WTC11 (cell line): ENCODE measurements around the gene FREM1. TPM values are rescaled to one million over a fixed set of nuclear protein-coding genes. Genes with fewer than 3 reads are reported as not detected.

Experiments used
- ATAC-seq: fragments of 200-7000 bp; cut with Tn5 transposase; 2 replicates; pipeline ENCODE4 v1.10.0; 2021; ENCODE audit warnings: mild to moderate bottlenecking, moderate library complexity
- CTCF ChIA-PET: fragments of 300-600 bp; sonication (Branson Sonifier 250); formaldehyde crosslinking; loops from one replicate; lab custom pipeline; 2021; ENCODE audit warnings: antibody characterized with exemption; lab: Charles Lee
- POLR2A ChIA-PET: fragments of 350-600 bp; sonication (Branson Sonifier 250); formaldehyde crosslinking; loops from one replicate; lab custom pipeline; 2021; ENCODE audit warnings: antibody characterized with exemption; lab: Charles Lee
- DNase-seq: peaks from one replicate; pipeline ENCODE4 v3.0.0; 2021; ENCODE audit warnings: low spot score
- H3K27ac Mint-ChIP-seq: 2 replicates; pipeline ENCODE4 v1.8.0; 2021; ENCODE audit warnings: mixed read lengths
- H3K27me3 Mint-ChIP-seq: 2 replicates; pipeline ENCODE4 v1.8.0; 2021; ENCODE audit warnings: low read depth, mild to moderate bottlenecking, moderate library complexity, mixed read lengths
- H3K36me3 Mint-ChIP-seq: 2 replicates; pipeline ENCODE4 v1.8.0; 2021; ENCODE audit warnings: mixed read lengths
- H3K4me1 Mint-ChIP-seq: 2 replicates; pipeline ENCODE4 v1.8.0; 2022; ENCODE audit warnings: mixed read lengths
- H3K4me3 Mint-ChIP-seq: 2 replicates; pipeline ENCODE4 v1.8.0; 2021; ENCODE audit warnings: mild to moderate bottlenecking, moderate library complexity, mixed read lengths
- H3K9me3 Mint-ChIP-seq: 2 replicates; pipeline ENCODE4 v1.8.0; 2021; ENCODE audit warnings: mixed read lengths
- CBFB ChIP-seq: sonication (generic); formaldehyde crosslinking; IDR thresholded peaks from 2 replicates; pipeline ENCODE4 v1.8.1; 2022; ENCODE audit warnings: mild to moderate bottlenecking, low read depth, missing genetic modification reagents
- ELF4 ChIP-seq: sonication (generic); formaldehyde crosslinking; IDR thresholded peaks from 2 replicates; pipeline ENCODE4 v1.8.1; 2022; ENCODE audit warnings: low read depth, mild to moderate bottlenecking, moderate library complexity, missing genetic modification reagents
- EMX1 ChIP-seq: fragments of 250-450 bp; sonication (Bioruptor Pico); IDR thresholded peaks from 2 replicates; pipeline ENCODE4 v1.8.0; 2021; ENCODE audit warnings: mild to moderate bottlenecking
- FOXP1 ChIP-seq: sonication (generic); formaldehyde crosslinking; IDR thresholded peaks from 2 replicates; pipeline ENCODE4 v1.8.0; 2022; ENCODE audit warnings: missing genetic modification reagents, mild to moderate bottlenecking, moderate library complexity, borderline replicate concordance
- GRHL2 ChIP-seq: fragments of 250-450 bp; sonication (Bioruptor Pico); IDR thresholded peaks from 2 replicates; pipeline ENCODE4 v1.8.0; 2022; ENCODE audit warnings: mild to moderate bottlenecking, moderate library complexity; ENCODE audit not compliant: insufficient replicate concordance, severe bottlenecking
- GTF2I ChIP-seq: fragments of 250-450 bp; sonication (Bioruptor Pico); conservative IDR thresholded peaks from 2 replicates; pipeline ENCODE4 v1.4.0; 2021; ENCODE audit warnings: mild to moderate bottlenecking
- JUN ChIP-seq: sonication (generic); formaldehyde crosslinking; IDR thresholded peaks from 2 replicates; pipeline ENCODE4 v1.8.0; 2023; ENCODE audit warnings: mild to moderate bottlenecking, missing genetic modification reagents
- MYBL2 ChIP-seq: sonication (generic); formaldehyde crosslinking; IDR thresholded peaks from 2 replicates; pipeline ENCODE4 v1.8.1; 2023; ENCODE audit warnings: mild to moderate bottlenecking, moderate library complexity, missing genetic modification reagents
- RELA ChIP-seq: sonication (generic); formaldehyde crosslinking; IDR thresholded peaks from 2 replicates; pipeline ENCODE4 v1.8.1; 2022; ENCODE audit warnings: missing genetic modification reagents, mild to moderate bottlenecking, borderline replicate concordance
- SOX15 ChIP-seq: fragments of 250-450 bp; sonication (Bioruptor Pico); IDR thresholded peaks from 2 replicates; pipeline ENCODE4 v1.9.0; 2021; ENCODE audit warnings: mild to moderate bottlenecking
- SP1 ChIP-seq: sonication (generic); formaldehyde crosslinking; conservative IDR thresholded peaks from 2 replicates; pipeline ENCODE4 v1.8.1; 2022; ENCODE audit warnings: missing genetic modification reagents
- TEAD4 ChIP-seq: sonication (generic); formaldehyde crosslinking; IDR thresholded peaks from 2 replicates; pipeline ENCODE4 v1.8.0; 2022; ENCODE audit warnings: mild to moderate bottlenecking, missing genetic modification reagents
- ZNF121 ChIP-seq: sonication (generic); formaldehyde crosslinking; IDR thresholded peaks from 2 replicates; pipeline ENCODE4 v1.8.0; 2023; ENCODE audit warnings: missing genetic modification reagents
- ZNF263 ChIP-seq: sonication (generic); formaldehyde crosslinking; IDR thresholded peaks from 2 replicates; pipeline ENCODE4 v1.8.1; 2022; ENCODE audit warnings: low read depth, mild to moderate bottlenecking, moderate library complexity, missing genetic modification reagents
- total RNA-seq: library from RNA; stranded (reverse); gene quantifications from 3 replicates; pipeline ENCODE4 v1.2.3, GENCODE V29; 2021
- TF ChIP-seq, protein P1 (sequence below): sonication (generic); formaldehyde crosslinking; IDR thresholded peaks from 2 replicates; pipeline ENCODE4 v1.8.0; 2023; ENCODE audit warnings: mild to moderate bottlenecking, missing genetic modification reagents
- TF ChIP-seq, protein P2 (sequence below): sonication (generic); formaldehyde crosslinking; IDR thresholded peaks from 2 replicates; pipeline ENCODE4 v1.8.0; 2023; ENCODE audit warnings: missing genetic modification reagents
- TF ChIP-seq, protein P3 (sequence below): sonication (generic); formaldehyde crosslinking; IDR thresholded peaks from 2 replicates; pipeline ENCODE4 v1.8.1; 2022; ENCODE audit warnings: low read depth, missing genetic modification reagents, borderline replicate concordance
- TF ChIP-seq, protein P4 (sequence below): fragments of 250-450 bp; sonication (Bioruptor Pico); IDR thresholded peaks from 2 replicates; pipeline ENCODE4 v1.9.0; 2021; ENCODE audit warnings: mild to moderate bottlenecking
- TF ChIP-seq, protein P5 (sequence below): fragments of 250-450 bp; sonication (Bioruptor Pico); IDR thresholded peaks from 2 replicates; pipeline ENCODE4 v1.9.0; 2021; ENCODE audit warnings: mild to moderate bottlenecking, borderline replicate concordance

The FREM1 gene
- total RNA-seq, 1 experiment from 2014 or later: 2.8 TPM

DNA sequence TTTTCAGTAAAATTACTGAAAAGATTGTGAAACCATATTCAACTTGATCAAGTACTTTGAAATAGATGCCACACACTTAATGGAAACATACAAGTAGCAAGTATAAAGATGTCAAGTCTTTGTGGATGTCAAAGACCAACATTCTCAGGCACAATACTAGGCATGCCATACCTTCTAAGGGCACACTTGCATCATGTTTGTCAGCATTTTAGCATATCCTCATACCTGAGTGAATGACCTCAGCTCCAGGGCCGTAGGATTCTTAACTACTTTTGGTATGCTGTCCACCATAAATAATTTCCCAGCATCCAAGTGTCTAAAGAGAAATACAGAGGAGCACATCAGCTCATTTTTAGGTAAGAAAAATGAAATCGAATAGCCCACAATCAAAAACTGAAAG, 86.4 kb downstream of the FREM1 start:
- Mint-ChIP-seq H3K27ac (no peak overlapping the region), H3K4me3 (no peak overlapping the region), H3K4me1 (no peaks in the 10 kb centered on the region), H3K9me3 (peaks cover 6% of the 10 kb centered on the region; the same call in 1 of the 2 replicates), H3K36me3 (no peaks in the 10 kb centered on the region), H3K27me3 (no peaks in the 10 kb centered on the region)
- ChIA-PET POLR2A (no interaction called here), CTCF (no interaction called here)
- DNase-seq (no peak), ATAC-seq (no peak)
- TF ChIP-seq, protein P1, sequence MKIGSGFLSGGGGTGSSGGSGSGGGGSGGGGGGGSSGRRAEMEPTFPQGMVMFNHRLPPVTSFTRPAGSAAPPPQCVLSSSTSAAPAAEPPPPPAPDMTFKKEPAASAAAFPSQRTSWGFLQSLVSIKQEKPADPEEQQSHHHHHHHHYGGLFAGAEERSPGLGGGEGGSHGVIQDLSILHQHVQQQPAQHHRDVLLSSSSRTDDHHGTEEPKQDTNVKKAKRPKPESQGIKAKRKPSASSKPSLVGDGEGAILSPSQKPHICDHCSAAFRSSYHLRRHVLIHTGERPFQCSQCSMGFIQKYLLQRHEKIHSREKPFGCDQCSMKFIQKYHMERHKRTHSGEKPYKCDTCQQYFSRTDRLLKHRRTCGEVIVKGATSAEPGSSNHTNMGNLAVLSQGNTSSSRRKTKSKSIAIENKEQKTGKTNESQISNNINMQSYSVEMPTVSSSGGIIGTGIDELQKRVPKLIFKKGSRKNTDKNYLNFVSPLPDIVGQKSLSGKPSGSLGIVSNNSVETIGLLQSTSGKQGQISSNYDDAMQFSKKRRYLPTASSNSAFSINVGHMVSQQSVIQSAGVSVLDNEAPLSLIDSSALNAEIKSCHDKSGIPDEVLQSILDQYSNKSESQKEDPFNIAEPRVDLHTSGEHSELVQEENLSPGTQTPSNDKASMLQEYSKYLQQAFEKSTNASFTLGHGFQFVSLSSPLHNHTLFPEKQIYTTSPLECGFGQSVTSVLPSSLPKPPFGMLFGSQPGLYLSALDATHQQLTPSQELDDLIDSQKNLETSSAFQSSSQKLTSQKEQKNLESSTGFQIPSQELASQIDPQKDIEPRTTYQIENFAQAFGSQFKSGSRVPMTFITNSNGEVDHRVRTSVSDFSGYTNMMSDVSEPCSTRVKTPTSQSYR: no peak
- no peak for TF ChIP-seq ZNF263 (CRISPR knock-in tag)
- TF ChIP-seq, protein P2, sequence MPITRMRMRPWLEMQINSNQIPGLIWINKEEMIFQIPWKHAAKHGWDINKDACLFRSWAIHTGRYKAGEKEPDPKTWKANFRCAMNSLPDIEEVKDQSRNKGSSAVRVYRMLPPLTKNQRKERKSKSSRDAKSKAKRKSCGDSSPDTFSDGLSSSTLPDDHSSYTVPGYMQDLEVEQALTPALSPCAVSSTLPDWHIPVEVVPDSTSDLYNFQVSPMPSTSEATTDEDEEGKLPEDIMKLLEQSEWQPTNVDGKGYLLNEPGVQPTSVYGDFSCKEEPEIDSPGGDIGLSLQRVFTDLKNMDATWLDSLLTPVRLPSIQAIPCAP (CRISPR knock-in tag): no peak
- TF ChIP-seq, protein P3, sequence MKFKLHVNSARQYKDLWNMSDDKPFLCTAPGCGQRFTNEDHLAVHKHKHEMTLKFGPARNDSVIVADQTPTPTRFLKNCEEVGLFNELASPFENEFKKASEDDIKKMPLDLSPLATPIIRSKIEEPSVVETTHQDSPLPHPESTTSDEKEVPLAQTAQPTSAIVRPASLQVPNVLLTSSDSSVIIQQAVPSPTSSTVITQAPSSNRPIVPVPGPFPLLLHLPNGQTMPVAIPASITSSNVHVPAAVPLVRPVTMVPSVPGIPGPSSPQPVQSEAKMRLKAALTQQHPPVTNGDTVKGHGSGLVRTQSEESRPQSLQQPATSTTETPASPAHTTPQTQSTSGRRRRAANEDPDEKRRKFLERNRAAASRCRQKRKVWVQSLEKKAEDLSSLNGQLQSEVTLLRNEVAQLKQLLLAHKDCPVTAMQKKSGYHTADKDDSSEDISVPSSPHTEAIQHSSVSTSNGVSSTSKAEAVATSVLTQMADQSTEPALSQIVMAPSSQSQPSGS (CRISPR knock-in tag): no peak
- no peak for TF ChIP-seq FOXP1 (CRISPR knock-in tag)
- TF ChIP-seq GTF2I: no peak
- TF ChIP-seq MYBL2 (CRISPR knock-in tag): no peak
- TF ChIP-seq, protein P4, sequence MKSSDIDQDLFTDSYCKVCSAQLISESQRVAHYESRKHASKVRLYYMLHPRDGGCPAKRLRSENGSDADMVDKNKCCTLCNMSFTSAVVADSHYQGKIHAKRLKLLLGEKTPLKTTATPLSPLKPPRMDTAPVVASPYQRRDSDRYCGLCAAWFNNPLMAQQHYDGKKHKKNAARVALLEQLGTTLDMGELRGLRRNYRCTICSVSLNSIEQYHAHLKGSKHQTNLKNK: no peak
- no peak for TF ChIP-seq EMX1 (CRISPR knock-in tag)
- TF ChIP-seq RELA (CRISPR knock-in tag): no peak
- no peak for TF ChIP-seq CBFB
- no peak for TF ChIP-seq ELF4
- no peak for TF ChIP-seq TEAD4 (CRISPR knock-in tag)
- no peak for TF ChIP-seq SP1 (CRISPR knock-in tag)
- no peak for TF ChIP-seq ZNF121 (CRISPR knock-in tag)
- no peak for TF ChIP-seq GRHL2 (CRISPR knock-in tag)
- TF ChIP-seq SOX15 (CRISPR knock-in tag): no peak
- TF ChIP-seq JUN: no peak
- TF ChIP-seq, protein P5, sequence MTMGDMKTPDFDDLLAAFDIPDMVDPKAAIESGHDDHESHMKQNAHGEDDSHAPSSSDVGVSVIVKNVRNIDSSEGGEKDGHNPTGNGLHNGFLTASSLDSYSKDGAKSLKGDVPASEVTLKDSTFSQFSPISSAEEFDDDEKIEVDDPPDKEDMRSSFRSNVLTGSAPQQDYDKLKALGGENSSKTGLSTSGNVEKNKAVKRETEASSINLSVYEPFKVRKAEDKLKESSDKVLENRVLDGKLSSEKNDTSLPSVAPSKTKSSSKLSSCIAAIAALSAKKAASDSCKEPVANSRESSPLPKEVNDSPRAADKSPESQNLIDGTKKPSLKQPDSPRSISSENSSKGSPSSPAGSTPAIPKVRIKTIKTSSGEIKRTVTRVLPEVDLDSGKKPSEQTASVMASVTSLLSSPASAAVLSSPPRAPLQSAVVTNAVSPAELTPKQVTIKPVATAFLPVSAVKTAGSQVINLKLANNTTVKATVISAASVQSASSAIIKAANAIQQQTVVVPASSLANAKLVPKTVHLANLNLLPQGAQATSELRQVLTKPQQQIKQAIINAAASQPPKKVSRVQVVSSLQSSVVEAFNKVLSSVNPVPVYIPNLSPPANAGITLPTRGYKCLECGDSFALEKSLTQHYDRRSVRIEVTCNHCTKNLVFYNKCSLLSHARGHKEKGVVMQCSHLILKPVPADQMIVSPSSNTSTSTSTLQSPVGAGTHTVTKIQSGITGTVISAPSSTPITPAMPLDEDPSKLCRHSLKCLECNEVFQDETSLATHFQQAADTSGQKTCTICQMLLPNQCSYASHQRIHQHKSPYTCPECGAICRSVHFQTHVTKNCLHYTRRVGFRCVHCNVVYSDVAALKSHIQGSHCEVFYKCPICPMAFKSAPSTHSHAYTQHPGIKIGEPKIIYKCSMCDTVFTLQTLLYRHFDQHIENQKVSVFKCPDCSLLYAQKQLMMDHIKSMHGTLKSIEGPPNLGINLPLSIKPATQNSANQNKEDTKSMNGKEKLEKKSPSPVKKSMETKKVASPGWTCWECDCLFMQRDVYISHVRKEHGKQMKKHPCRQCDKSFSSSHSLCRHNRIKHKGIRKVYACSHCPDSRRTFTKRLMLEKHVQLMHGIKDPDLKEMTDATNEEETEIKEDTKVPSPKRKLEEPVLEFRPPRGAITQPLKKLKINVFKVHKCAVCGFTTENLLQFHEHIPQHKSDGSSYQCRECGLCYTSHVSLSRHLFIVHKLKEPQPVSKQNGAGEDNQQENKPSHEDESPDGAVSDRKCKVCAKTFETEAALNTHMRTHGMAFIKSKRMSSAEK: no peak
